Caco-2 (cell line): ENCODE data around the gene TFB1M. TPM values are rescaled to one million over a fixed set of nuclear protein-coding genes. Genes with fewer than 3 reads are reported as not detected.

Experiments
- BruUV-seq: library from RNA; stranded (reverse); fragments of 400-500 nt; replicated peaks from 2 replicates; lab custom pipeline; 2021; lab: Mats Ljungman, UMichigan
- CTCF ChIA-PET: fragments of 300-600 bp; sonication (Branson Sonifier 250); formaldehyde crosslinking; loops from one replicate; lab custom pipeline; 2022; ENCODE audit warnings: antibody characterized with exemption; lab: Charles Lee
- POLR2A ChIA-PET: fragments of 300-600 bp; sonication (Branson Sonifier 250); formaldehyde crosslinking; loops from one replicate; lab custom pipeline; 2022; ENCODE audit warnings: antibody characterized with exemption; lab: Charles Lee
- DNase-seq, 2 experiments: peaks; one replicate each; pipeline versions ENCODE4 v3.0.0 to v3.0.0-alpha.2; 2020 to 2022
- H3K27me3 ChIP-seq: replicated peaks from 2 replicates; pipeline ENCODE4 v1.6.0; 2011; ENCODE audit warnings: low read length; ENCODE audit not compliant: control insufficient read depth, insufficient read depth
- H3K36me3 ChIP-seq: 2 replicates; pipeline ENCODE4 v1.5.1; 2011; ENCODE audit warnings: low read length; ENCODE audit not compliant: control insufficient read depth, insufficient read depth
- H3K4me1 ChIP-seq: fragments of 250-450 bp; sonication (Bioruptor Pico); 2 replicates; pipeline ENCODE4 v1.5.1; 2020; ENCODE audit warnings: mild to moderate bottlenecking
- H3K4me3 ChIP-seq: 2 replicates; pipeline ENCODE4 v1.5.1; 2011; ENCODE audit warnings: low read depth, mild to moderate bottlenecking, control low read depth, low read length
- H3K9me3 ChIP-seq: fragments of 250-450 bp; sonication (Bioruptor Pico); 2 replicates; pipeline ENCODE4 v1.5.1; 2020; ENCODE audit warnings: mild to moderate bottlenecking, moderate library complexity
- H3K27ac Mint-ChIP-seq: one replicate; pipeline ENCODE4 v1.8.0; 2022; ENCODE audit warnings: mixed read lengths; ENCODE audit not compliant: unreplicated experiment
- H3K27me3 Mint-ChIP-seq: one replicate; pipeline ENCODE4 v1.8.0; 2022; ENCODE audit warnings: mixed read lengths; ENCODE audit not compliant: insufficient read depth, unreplicated experiment
- H3K36me3 Mint-ChIP-seq: one replicate; pipeline ENCODE4 v1.8.0; 2022; ENCODE audit warnings: mild to moderate bottlenecking, mixed read lengths; ENCODE audit not compliant: insufficient read depth, unreplicated experiment
- H3K4me1 Mint-ChIP-seq: one replicate; pipeline ENCODE4 v1.8.0; 2022; ENCODE audit warnings: low read depth, mixed read lengths; ENCODE audit not compliant: unreplicated experiment
- H3K4me3 Mint-ChIP-seq: one replicate; pipeline ENCODE4 v1.8.0; 2022; ENCODE audit warnings: mild to moderate bottlenecking, moderate library complexity, mixed read lengths; ENCODE audit not compliant: unreplicated experiment
- H3K9me3 Mint-ChIP-seq: one replicate; pipeline ENCODE4 v1.8.0; 2022; ENCODE audit warnings: mixed read lengths; ENCODE audit not compliant: unreplicated experiment
- intact Hi-C: fragments of 100-400 bp; cut with micrococcal nuclease; formaldehyde crosslinking; loops from one replicate; pipeline ENCODE4 v1.10.0; 2022; ENCODE audit not compliant: unreplicated experiment
- total RNA-seq: library from RNA; stranded (reverse); gene quantifications from 2 replicates; pipeline ENCODE4 v1.2.3, GENCODE V29; 2022
- TF ChIP-seq, protein P1 (sequence below), 2 experiments: fragments of 200-600 bp in 1 of 2; IDR thresholded peaks; 1 replicate in 1 of 2; 2 replicates in 1 of 2; pipeline versions ENCODE4 v1.5.1 to v1.8.0; 2011 to 2022; ENCODE audit warnings: antibody characterized with exemption in 1 of 2, control low read depth in 1 of 2, inconsistent platforms in 1 of 2, low read depth in 1 of 2, low read length in 1 of 2, mild to moderate bottlenecking in 1 of 2, moderate library complexity in 1 of 2; ENCODE audit not compliant: insufficient read depth in 1 of 2, severe bottlenecking in 1 of 2, unreplicated experiment in 1 of 2

TFB1M gene
- total RNA-seq, 1 experiment from 2014 or later: 35.7 TPM

DNA sequence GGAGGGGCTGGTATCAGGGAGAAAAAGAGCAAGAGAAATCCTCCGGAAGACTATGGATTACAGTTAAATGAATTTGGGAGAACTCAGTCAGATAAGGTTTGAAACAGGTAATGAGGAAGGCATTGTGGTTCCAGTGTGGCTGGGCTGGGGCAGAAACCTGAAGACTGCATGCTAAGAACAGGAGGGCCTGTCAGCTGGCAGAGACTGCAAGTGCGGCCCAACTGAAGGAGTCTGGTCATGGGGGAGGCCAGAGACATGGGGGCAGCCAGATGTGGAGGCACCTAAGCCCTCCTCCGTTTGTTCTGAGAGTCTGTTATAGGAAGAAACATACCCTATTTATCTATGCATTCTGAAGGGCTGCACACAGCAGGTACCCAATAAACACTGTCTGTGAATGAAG is 16.6 kb downstream of the TFB1M start:
- TF ChIP-seq, protein P1, sequence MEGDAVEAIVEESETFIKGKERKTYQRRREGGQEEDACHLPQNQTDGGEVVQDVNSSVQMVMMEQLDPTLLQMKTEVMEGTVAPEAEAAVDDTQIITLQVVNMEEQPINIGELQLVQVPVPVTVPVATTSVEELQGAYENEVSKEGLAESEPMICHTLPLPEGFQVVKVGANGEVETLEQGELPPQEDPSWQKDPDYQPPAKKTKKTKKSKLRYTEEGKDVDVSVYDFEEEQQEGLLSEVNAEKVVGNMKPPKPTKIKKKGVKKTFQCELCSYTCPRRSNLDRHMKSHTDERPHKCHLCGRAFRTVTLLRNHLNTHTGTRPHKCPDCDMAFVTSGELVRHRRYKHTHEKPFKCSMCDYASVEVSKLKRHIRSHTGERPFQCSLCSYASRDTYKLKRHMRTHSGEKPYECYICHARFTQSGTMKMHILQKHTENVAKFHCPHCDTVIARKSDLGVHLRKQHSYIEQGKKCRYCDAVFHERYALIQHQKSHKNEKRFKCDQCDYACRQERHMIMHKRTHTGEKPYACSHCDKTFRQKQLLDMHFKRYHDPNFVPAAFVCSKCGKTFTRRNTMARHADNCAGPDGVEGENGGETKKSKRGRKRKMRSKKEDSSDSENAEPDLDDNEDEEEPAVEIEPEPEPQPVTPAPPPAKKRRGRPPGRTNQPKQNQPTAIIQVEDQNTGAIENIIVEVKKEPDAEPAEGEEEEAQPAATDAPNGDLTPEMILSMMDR (IDR thresholded peaks at IDR 0.05; ENCODE audit: insufficient read depth in 1 of 2, low read depth in 1 of 2, low read length in 1 of 2, severe bottlenecking in 1 of 2, unreplicated experiment in 1 of 2): no peak
- Histone ChIP-seq H3K27me3 (no peaks in the 10 kb centered on the region), H3K4me1 (no peaks in the 10 kb centered on the region), H3K9me3 (no peaks in the 10 kb centered on the region), H3K36me3 (peaks cover 2% of the 10 kb centered on the region; the same call in 1 of the 2 replicates), H3K4me3 (no peak overlapping the region)
- Mint-ChIP-seq H3K4me3 (no peak overlapping the region), H3K4me1 (no peaks in the 10 kb centered on the region), H3K27ac (no peak overlapping the region), H3K9me3 (no peaks in the 10 kb centered on the region), H3K27me3 (no peaks in the 10 kb centered on the region), H3K36me3 (peaks cover 44% of the 10 kb centered on the region)
- ChIA-PET CTCF (no interaction called here), POLR2A (no interaction called here)
- intact Hi-C loops: no loop called here
- DNase-seq: no peak
- no TSS peak for BruUV-seq

DNA sequence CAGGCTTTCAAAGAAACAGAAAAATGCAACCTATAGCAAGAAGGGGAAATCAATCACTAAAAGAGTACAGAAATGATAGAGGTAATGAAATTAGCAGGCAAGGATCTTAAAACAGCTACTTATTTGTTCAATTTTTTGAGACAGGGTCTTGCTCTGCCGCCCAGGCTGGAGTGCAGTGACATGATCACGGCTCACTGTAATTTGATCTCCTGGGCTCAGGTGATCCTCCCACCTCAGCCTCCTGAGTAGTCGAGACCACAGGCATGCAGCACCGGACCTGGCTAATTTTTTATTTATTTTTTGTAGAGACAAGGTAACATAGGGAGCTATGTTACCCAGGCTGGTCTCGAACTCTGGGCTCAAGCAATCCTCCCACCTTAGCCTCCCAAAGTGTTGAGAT is 21.6 kb downstream of the TFB1M start:
- intact Hi-C loops: no loop called here
- no peaks in the 10 kb centered on the region for H3K9me3 ChIP-seq
- no peaks in the 10 kb centered on the region for H3K27me3 ChIP-seq
- no peak for DNase-seq
- Mint-ChIP-seq H3K4me3 (no peak overlapping the region), H3K27ac (no peak overlapping the region), H3K27me3 (no peaks in the 10 kb centered on the region), H3K9me3 (no peaks in the 10 kb centered on the region), H3K4me1 (peaks cover 9% of the 10 kb centered on the region), H3K36me3 (peaks cover 42% of the 10 kb centered on the region)
- H3K4me1 ChIP-seq: no peaks in the 10 kb centered on the region
- peaks cover 3% of the 10 kb centered on the region for H3K36me3 ChIP-seq
- POLR2A ChIA-PET: no interaction called here
- H3K4me3 ChIP-seq: no peak overlapping the region
- TF ChIP-seq, protein P1 (IDR thresholded peaks at IDR 0.05; ENCODE audit: insufficient read depth in 1 of 2, low read depth in 1 of 2, low read length in 1 of 2, severe bottlenecking in 1 of 2, unreplicated experiment in 1 of 2): no peak
- CTCF ChIA-PET: no interaction called here
- BruUV-seq: no TSS peak

GRCh38 chr6:155291291-155291690 is 23.0 kb downstream of the TFB1M start:
- CTCF ChIA-PET: no interaction called here
- H3K9me3 Mint-ChIP-seq: no peaks in the 10 kb centered on the region
- TF ChIP-seq, protein P1 (IDR thresholded peaks at IDR 0.05; ENCODE audit: insufficient read depth in 1 of 2, low read depth in 1 of 2, low read length in 1 of 2, severe bottlenecking in 1 of 2, unreplicated experiment in 1 of 2): no peak

More at GRCh38 chr6:155291291-155291690, 23.0 kb downstream of the TFB1M start:
- no peaks in the 10 kb centered on the region for H3K4me1 ChIP-seq
- peaks cover 10% of the 10 kb centered on the region for H3K4me1 Mint-ChIP-seq
- H3K27me3 ChIP-seq: no peaks in the 10 kb centered on the region
- no peak for DNase-seq
- intact Hi-C loops: no loop called here
- no TSS peak for BruUV-seq
- POLR2A ChIA-PET: no interaction called here
- H3K4me3 ChIP-seq: no peak overlapping the region
- peaks cover 1% of the 10 kb centered on the region; the same call in 1 of the 2 replicates for H3K36me3 ChIP-seq
- peaks cover 29% of the 10 kb centered on the region for H3K36me3 Mint-ChIP-seq
- H3K9me3 ChIP-seq: no peaks in the 10 kb centered on the region
- H3K4me3 Mint-ChIP-seq: no peak overlapping the region
- no peaks in the 10 kb centered on the region for H3K27me3 Mint-ChIP-seq
- no peak overlapping the region for H3K27ac Mint-ChIP-seq
